ENCODE measurements around the gene NOTO. TPM values are rescaled to one million over a fixed set of nuclear protein-coding genes. Genes with fewer than 3 reads are reported as not detected.
A peak's percentile ranks its signal among the peaks of the same experiment; 100 is the strongest.
"Not testable (repeated sequence)": the region's sequence is repeated elsewhere in the genome, so short reads cannot be mapped to it uniquely, and the experiment has no call there.

Gene NOTO
- total RNA-seq, 1 experiment from 2014 or later, result 0.66 TPM

DNA sequence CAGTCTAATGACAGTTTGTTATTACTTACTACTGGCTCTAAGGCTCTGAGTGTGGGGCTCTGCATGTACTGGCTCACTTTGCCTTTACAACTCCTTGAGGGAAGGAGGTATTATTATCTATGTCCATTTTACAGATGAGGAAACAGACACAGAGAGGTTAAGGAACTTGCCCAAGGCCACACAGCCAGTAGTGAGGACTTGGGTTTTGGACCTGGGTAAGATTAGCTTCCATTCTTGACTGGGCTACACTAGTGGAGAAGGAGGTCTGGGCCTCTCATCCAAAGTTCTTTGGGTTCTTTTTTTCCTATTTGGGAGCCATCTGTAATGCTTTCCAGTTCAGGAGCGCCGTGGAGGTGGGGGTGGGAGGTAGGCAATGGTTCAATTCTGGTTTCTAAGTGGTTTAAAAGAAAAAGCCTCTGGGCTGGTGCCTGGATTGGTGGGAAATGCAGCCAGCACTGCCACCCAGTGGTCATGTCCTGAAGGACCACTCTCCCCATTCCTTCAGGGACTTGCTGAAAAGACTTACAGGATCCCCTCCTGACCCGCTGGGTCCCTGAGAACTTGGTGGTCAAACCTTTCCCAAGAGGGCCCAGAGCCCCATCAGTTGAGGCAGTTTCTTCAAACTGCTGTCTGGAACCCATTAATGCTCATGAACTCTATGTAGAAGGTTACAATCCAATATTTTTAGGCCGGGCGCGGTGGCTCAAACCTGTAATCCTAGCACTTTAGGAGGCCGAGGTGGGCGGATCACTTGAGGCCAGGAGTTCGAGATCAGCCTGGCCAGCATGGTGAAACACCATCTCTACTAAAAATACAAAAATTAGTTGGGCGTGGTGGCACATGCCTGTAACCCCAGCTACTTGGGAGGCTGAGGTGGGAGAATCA is 38.6 kb upstream of the NOTO start:
- Histone ChIP-seq H2AK5ac (ENCODE audit: insufficient read length, low read length) (no peak overlapping the region), H3K4me2 (ENCODE audit: insufficient read depth, insufficient read length, low read length) (peak overlapping the region; percentile 2), H3K18ac (ENCODE audit: insufficient read length, low read depth, low read length) (no peak overlapping the region), H2BK15ac (ENCODE audit: low read depth, low read length) (no peak overlapping the region), H2AFZ (ENCODE audit: low read length) (no peak overlapping the region), H3K23me2 (ENCODE audit: insufficient read length, low read depth, low read length, poor library complexity, severe bottlenecking) (no peaks in the 10 kb centered on the region), H4K91ac (ENCODE audit: insufficient read length, low read depth, low read length) (no peak overlapping the region), H3K4ac (ENCODE audit: low read depth, low read length) (no peak overlapping the region), H3K27ac (ENCODE audit: insufficient read length, low read depth, low read length) (no peak overlapping the region), H3K4me1 (ENCODE audit: insufficient read depth, low read length) (no peaks in the 10 kb centered on the region), H3K56ac (ENCODE audit: insufficient read length, low read depth, low read length) (no peak overlapping the region), H2BK120ac (ENCODE audit: low read depth, low read length, poor library complexity, severe bottlenecking) (no peak overlapping the region), H3K9me3 (ENCODE audit: control insufficient read depth, low read depth, low read length) (no peaks in the 10 kb centered on the region), H2BK5ac (ENCODE audit: insufficient read length, low read length) (no peak overlapping the region), H2BK12ac (ENCODE audit: insufficient read length, low read depth, low read length) (no peak overlapping the region), H4K20me1 (ENCODE audit: control insufficient read depth, insufficient read depth, insufficient read length) (no peaks in the 10 kb centered on the region), H4K5ac (ENCODE audit: insufficient read length, low read depth, low read length) (no peak overlapping the region), H3K9ac (ENCODE audit: extremely low read depth, insufficient read length, low read length) (no peak overlapping the region), H4K8ac (replicated peaks; ENCODE audit: insufficient read length, low read depth, low read length) (no peak overlapping the region), H3K79me2 (ENCODE audit: insufficient read depth, low read length) (no peaks in the 10 kb centered on the region), H3K14ac (ENCODE audit: insufficient read depth, low read length) (no peak overlapping the region), H3K23ac (ENCODE audit: insufficient read length, low read depth, low read length) (no peak overlapping the region), H3T11ph (ENCODE audit: low read length) (no peak overlapping the region), H3K27me3 (ENCODE audit: insufficient read depth, low read length) (no peaks in the 10 kb centered on the region), H3K79me1 (ENCODE audit: insufficient read depth, low read depth, low read length, poor library complexity, severe bottlenecking) (no peaks in the 10 kb centered on the region), H2BK20ac (ENCODE audit: low read depth, low read length, poor library complexity, severe bottlenecking) (no peak overlapping the region)
- TF ChIP-seq, protein P1, sequence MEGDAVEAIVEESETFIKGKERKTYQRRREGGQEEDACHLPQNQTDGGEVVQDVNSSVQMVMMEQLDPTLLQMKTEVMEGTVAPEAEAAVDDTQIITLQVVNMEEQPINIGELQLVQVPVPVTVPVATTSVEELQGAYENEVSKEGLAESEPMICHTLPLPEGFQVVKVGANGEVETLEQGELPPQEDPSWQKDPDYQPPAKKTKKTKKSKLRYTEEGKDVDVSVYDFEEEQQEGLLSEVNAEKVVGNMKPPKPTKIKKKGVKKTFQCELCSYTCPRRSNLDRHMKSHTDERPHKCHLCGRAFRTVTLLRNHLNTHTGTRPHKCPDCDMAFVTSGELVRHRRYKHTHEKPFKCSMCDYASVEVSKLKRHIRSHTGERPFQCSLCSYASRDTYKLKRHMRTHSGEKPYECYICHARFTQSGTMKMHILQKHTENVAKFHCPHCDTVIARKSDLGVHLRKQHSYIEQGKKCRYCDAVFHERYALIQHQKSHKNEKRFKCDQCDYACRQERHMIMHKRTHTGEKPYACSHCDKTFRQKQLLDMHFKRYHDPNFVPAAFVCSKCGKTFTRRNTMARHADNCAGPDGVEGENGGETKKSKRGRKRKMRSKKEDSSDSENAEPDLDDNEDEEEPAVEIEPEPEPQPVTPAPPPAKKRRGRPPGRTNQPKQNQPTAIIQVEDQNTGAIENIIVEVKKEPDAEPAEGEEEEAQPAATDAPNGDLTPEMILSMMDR (conservative IDR thresholded peaks at IDR 0.05), result peak; percentile 90
- Mint-ChIP-seq H3K27me3 (ENCODE audit: low read depth) (peaks cover 5% of the 10 kb centered on the region), H3K4me1 (peaks cover 0 to 2% of the 10 kb centered on the region in 2 experiments; a peak in 3 of 4 replicates), H3K4me3 (0 out of 5 replicates have a peak overlapping the region, but pooled peaks of 1 of the 2 experiments have one; percentile 38), H3K27ac (no peak overlapping the region), H3K9me3 (no peaks in the 10 kb centered on the region), H3K36me3 (ENCODE audit: insufficient read depth in 1 of 3, low read depth in 3 of 3) (no peaks in the 10 kb centered on the region)
- no CpG with 5 or more reads among the region's 10 CpGs for WGBS (ENCODE audit: extremely low coverage, insufficient read length, low lambda C conversion rate)
- peak; percentile 86 for DNase-seq

DNA sequence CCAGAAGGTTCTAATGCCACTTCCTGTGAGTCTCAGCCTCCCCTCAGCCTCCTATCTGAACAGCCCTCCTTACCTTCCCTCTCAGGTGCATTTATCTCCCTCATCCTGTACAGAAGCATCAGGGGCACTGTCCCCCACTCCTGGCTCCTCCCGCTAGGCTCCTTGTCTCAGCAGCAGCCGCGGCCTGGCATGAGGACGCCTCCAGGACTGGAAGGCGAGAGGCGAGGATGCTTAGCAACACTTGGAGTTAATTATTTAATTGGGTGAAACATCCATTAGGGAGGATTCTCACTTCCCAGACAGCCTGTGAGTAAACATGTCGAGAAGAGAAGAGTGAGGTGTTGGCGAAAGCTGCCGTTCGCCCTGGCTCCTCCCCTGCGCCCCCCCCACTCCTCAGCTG is 36.4 kb upstream of the NOTO start:
- not testable (repeated sequence) for H3K36me3 Mint-ChIP-seq (ENCODE audit: insufficient read depth in 1 of 3, low read depth in 3 of 3); H3K23me2 ChIP-seq (ENCODE audit: insufficient read length, low read depth, low read length, poor library complexity, severe bottlenecking); H2AFZ ChIP-seq (ENCODE audit: low read length); H3K4ac ChIP-seq (ENCODE audit: low read depth, low read length); H3K4me1 Mint-ChIP-seq; H2BK5ac ChIP-seq (ENCODE audit: insufficient read length, low read length); H3K9me3 ChIP-seq (ENCODE audit: control insufficient read depth, low read depth, low read length); H3K27ac ChIP-seq (ENCODE audit: insufficient read length, low read depth, low read length); H3K4me2 ChIP-seq (ENCODE audit: insufficient read depth, insufficient read length, low read length); H2BK120ac ChIP-seq (ENCODE audit: low read depth, low read length, poor library complexity, severe bottlenecking); H2BK20ac ChIP-seq (ENCODE audit: low read depth, low read length, poor library complexity, severe bottlenecking); H3K9ac ChIP-seq (ENCODE audit: extremely low read depth, insufficient read length, low read length); H3K4me1 ChIP-seq (ENCODE audit: insufficient read depth, low read length); H2BK12ac ChIP-seq (ENCODE audit: insufficient read length, low read depth, low read length); H3K4me3 Mint-ChIP-seq; H3K27ac Mint-ChIP-seq; H3K27me3 Mint-ChIP-seq (ENCODE audit: low read depth); H4K5ac ChIP-seq (ENCODE audit: insufficient read length, low read depth, low read length); H3K23ac ChIP-seq (ENCODE audit: insufficient read length, low read depth, low read length); H2AK5ac ChIP-seq (ENCODE audit: insufficient read length, low read length); H3K79me2 ChIP-seq (ENCODE audit: insufficient read depth, low read length); H3K9me3 Mint-ChIP-seq; H3T11ph ChIP-seq (ENCODE audit: low read length); H3K27me3 ChIP-seq (ENCODE audit: insufficient read depth, low read length); H4K91ac ChIP-seq (ENCODE audit: insufficient read length, low read depth, low read length); H3K18ac ChIP-seq (ENCODE audit: insufficient read length, low read depth, low read length); H3K14ac ChIP-seq (ENCODE audit: insufficient read depth, low read length); H4K20me1 ChIP-seq (ENCODE audit: control insufficient read depth, insufficient read depth, insufficient read length); H2BK15ac ChIP-seq (ENCODE audit: low read depth, low read length); H4K8ac ChIP-seq (replicated peaks; ENCODE audit: insufficient read length, low read depth, low read length); H3K56ac ChIP-seq (ENCODE audit: insufficient read length, low read depth, low read length); H3K79me1 ChIP-seq (ENCODE audit: insufficient read depth, low read depth, low read length, poor library complexity, severe bottlenecking); DNase-seq
- no CpG with 5 or more reads among the region's 11 CpGs for WGBS (ENCODE audit: extremely low coverage, insufficient read length, low lambda C conversion rate)

Data from H9 (cell line).